Esophagus squamous epithelium (tissue), 5 donors: ENCODE measurements around the gene POLD4. TPM values are rescaled to one million over a fixed set of nuclear protein-coding genes. Genes with fewer than 3 reads are reported as not detected.

Source experiments
- DNase-seq: peaks from one replicate; lab custom pipeline; 2025; lab: John Stamatoyannopoulos, UW
- H3K27ac ChIP-seq, 4 donors: fragments of 200-600 bp; sonication (generic); one replicate each; pipeline ENCODE4 v1.5.1; 2016 to 2019; ENCODE audit warnings: mild to moderate bottlenecking in 1 of 4
- H3K27me3 ChIP-seq, 4 donors: fragments of 200-600 bp; sonication (generic); 1 replicate in 3 of 4; 2 replicates in 1 of 4; pipeline versions ENCODE4 v1.5.1 to v1.6.0; 2017 to 2021; ENCODE audit warnings: antibody characterized with exemption in 1 of 4
- H3K36me3 ChIP-seq, 3 donors: fragments of 200-600 bp; sonication (generic); one replicate each; pipeline ENCODE4 v1.5.1; 2016 to 2019
- H3K4me1 ChIP-seq, 3 donors: fragments of 200-600 bp; sonication (generic); one replicate each; pipeline ENCODE4 v1.5.1; 2017 to 2019
- H3K4me3 ChIP-seq, 4 donors: fragments of 200-600 bp; sonication (generic); 1 replicate in 3 of 4; 2 replicates in 1 of 4; pipeline ENCODE4 v1.5.1; 2016 to 2019; ENCODE audit warnings: mild to moderate bottlenecking in 2 of 4, moderate library complexity in 1 of 4
- H3K9me3 ChIP-seq, 3 donors: fragments of 200-600 bp; sonication (generic); one replicate each; pipeline ENCODE4 v1.5.1; 2016 to 2019
- CTCF ChIP-seq, 6 experiments: fragments of 450-650 bp in 4 of 6; fragments of 200-600 bp in 2 of 6; sonication (generic) in 2 of 6; IDR thresholded peaks; one replicate each; pipeline ENCODE4 v1.5.1; 2016 to 2019; ENCODE audit warnings: antibody characterized with exemption in 6 of 6, mild to moderate bottlenecking in 4 of 6, moderate library complexity in 4 of 6
- POLR2A ChIP-seq, 4 donors: fragments of 450-650 bp; IDR thresholded peaks; one replicate each; pipeline ENCODE4 v1.6.1; 2017; ENCODE audit warnings: antibody characterized with exemption in 4 of 4, mild to moderate bottlenecking in 4 of 4, moderate library complexity in 3 of 4
- WGBS, 2 donors: methylation state at CpG; one replicate each; pipeline ENCODE4 v1.1.5; 2018; 5-methylcytosine and 5-hydroxymethylcytosine counted together
- intact Hi-C: fragments of 100-400 bp; cut with DNase I; formaldehyde crosslinking; loops from one replicate; pipeline ENCODE4 v1.15.0; 2022
- total RNA-seq, 4 donors: library from RNA; depleted of rRNA; stranded (reverse); fragments of >200 nt; gene quantifications; one replicate each; pipeline ENCODE4 v1.1.0, GENCODE V29; 2016
- donor health status: DM: yes; HTN: yes; CAD: no.

The POLD4 gene
- total RNA-seq, 4 donors from 2014 or later, result 62.6 to 113 (median 74.7) TPM

- H3K9me3 ChIP-seq, result no peaks in the 10 kb centered on the region
- WGBS, 2 donors, result 56% methylated on average over 6 of the region's 11 CpGs; no CpG with 5 or more reads in 1 of the 2 donors
- H3K27ac ChIP-seq, result peak overlapping the region; percentile 97 to 100 (median 100)
- H3K36me3 ChIP-seq, result no peaks in the 10 kb centered on the region
- TF ChIP-seq CTCF (IDR thresholded peaks at IDR 0.05), result no peak
- TF ChIP-seq POLR2A (IDR thresholded peaks at IDR 0.05), result no peak
- H3K4me3 ChIP-seq, result no peak overlapping the region
- no peaks in the 10 kb centered on the region for H3K27me3 ChIP-seq
- intact Hi-C loops, result no loop called here
- H3K4me1 ChIP-seq, result peaks cover 59 to 74% (median 63%) of the 10 kb centered on the region in 3 donors
- no peak for DNase-seq
Measured at GRCh38 chr11:67355023-67355793, 1.9 kb upstream of the POLD4 start.

DNA sequence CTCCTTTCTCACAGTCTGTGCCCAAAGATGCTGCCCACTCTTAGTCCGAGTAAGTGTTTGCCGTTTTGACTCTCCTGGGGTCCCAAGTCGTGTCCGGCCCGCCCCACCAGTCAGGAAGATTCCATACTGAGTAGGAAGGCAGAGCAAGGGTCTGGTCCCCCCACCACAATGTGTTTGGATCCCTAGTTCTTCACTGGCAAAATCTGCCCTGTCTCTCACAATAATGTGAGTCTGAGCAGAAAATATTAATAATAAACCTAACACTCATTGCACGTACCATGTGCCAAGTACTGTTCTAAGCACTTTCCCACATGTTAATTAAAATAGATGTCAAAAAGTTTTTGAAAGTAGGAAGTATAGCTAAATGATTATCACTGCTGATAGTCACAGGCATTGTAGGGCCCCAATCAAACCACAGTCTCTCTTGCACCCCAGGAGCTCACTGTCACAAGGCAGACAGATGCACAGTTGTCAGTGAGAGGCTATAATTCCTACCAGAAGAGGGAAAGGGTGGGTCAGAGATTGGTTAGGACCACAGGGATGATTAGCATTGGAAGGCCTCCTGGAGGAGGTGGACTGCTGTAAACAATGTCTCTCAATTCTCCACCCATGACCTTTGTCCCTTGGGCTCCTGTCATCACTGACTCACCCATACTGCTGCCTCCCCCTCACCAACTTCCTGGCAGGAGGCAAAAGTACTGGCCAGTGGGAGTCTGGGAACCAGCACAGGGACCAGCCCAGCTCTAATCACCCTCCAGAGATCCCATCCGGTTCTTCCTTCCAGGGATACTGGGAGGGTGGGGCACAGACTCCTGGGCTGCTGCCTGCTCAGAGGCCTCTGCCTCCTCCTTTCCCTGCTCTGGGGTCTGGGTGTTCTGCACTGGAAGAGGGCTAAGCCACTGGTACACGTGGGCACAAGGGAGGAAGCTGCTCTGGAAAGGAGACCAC is 1.0 kb upstream of the POLD4 start:
- DNase-seq, result no peak
- H3K27me3 ChIP-seq, result no peaks in the 10 kb centered on the region
- H3K36me3 ChIP-seq, result no peaks in the 10 kb centered on the region
- peak overlapping the region; percentile 73 to 86 (median 76) for H3K4me3 ChIP-seq
- TF ChIP-seq CTCF (IDR thresholded peaks at IDR 0.05) (no peak), POLR2A (IDR thresholded peaks at IDR 0.05) (no peak)
- H3K4me1 ChIP-seq, result peaks cover 59 to 81% (median 63%) of the 10 kb centered on the region in 3 donors
- 35 to 45% methylated on average over 3 to 6 of the region's 8 CpGs for WGBS, 2 donors
- no peaks in the 10 kb centered on the region for H3K9me3 ChIP-seq
- intact Hi-C loops, result no loop called here
- H3K27ac ChIP-seq, result peak overlapping the region; percentile 97 to 100 (median 100)

- Histone ChIP-seq H3K36me3 (no peaks in the 10 kb centered on the region), H3K4me1 (peaks cover 59 to 85% (median 60%) of the 10 kb centered on the region in 3 donors), H3K27me3 (no peaks in the 10 kb centered on the region), H3K4me3 (peak overlapping the region; percentile 73 to 86 (median 76)), H3K27ac (peak overlapping the region; percentile 97 to 100 (median 100)), H3K9me3 (no peaks in the 10 kb centered on the region)
- no peak for DNase-seq
- TF ChIP-seq CTCF (IDR thresholded peaks at IDR 0.05) (no peak), POLR2A (IDR thresholded peaks at IDR 0.05) (no peak)
- 0 to 2% methylated on average over 9 to 15 of the region's 25 CpGs for WGBS, 2 donors
- intact Hi-C loops, result no loop called here
Measured at GRCh38 chr11:67352546-67353316, 615 bp downstream of the POLD4 start.

DNA sequence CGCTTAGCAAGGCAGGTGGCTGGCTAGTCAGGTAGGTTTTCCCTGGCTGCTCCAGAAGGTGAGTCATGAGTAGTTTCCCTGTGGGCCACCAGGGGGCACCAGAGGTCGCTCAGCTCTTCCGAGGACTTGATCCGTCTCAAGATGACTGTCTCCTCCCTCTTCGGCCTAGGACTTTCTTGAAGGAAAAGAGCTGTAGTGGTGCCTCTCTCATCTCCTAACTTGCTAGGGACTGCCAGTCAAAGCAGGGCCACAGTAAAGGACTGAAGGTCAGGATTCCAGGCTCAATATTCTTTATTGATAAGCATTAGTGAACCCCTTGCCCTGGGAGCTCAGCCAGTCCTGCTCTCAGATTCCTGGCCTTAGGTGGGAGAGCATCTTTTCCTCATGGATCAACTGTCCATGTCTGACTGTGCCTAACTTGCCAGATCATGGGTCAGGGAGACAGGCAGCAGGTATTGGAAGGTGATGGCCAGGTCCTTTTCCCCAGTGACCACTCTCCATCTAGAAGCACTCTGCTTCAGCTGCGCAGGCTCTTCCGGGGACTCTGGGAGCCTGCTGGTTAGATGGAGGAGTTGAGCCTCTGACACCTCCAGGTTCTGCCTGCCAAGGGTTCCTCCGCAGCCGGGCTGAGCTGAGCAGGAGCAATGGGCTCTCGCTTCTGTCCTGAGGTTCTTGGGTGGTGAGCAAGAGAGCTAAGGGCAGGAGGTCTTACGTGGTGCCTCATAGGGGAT is 1.9 kb downstream of the POLD4 start:
- WGBS, 2 donors, result 21 to 50% methylated on average over 2 to 7 of the region's 11 CpGs
- Histone ChIP-seq H3K9me3 (no peaks in the 10 kb centered on the region), H3K4me3 (peak overlapping the region in 2 of 4 donors; percentile 76 to 86), H3K27ac (peak overlapping the region; percentile 97 to 100 (median 100)), H3K4me1 (peaks cover 48 to 81% (median 54%) of the 10 kb centered on the region in 3 donors), H3K36me3 (no peaks in the 10 kb centered on the region), H3K27me3 (no peaks in the 10 kb centered on the region)
- no peak for DNase-seq
- TF ChIP-seq POLR2A (IDR thresholded peaks at IDR 0.05) (no peak), CTCF (IDR thresholded peaks at IDR 0.05) (peak; percentile 85 to 95 (median 94))
- intact Hi-C loops, result no loop called here
